Measurements from ENCODE around the gene ITGA6. TPM values are rescaled to one million over a fixed set of nuclear protein-coding genes. Genes with fewer than 3 reads are reported as not detected.

Gene ITGA6
- total RNA-seq, 1 donor from 2014 or later = 0.81 TPM

DNA sequence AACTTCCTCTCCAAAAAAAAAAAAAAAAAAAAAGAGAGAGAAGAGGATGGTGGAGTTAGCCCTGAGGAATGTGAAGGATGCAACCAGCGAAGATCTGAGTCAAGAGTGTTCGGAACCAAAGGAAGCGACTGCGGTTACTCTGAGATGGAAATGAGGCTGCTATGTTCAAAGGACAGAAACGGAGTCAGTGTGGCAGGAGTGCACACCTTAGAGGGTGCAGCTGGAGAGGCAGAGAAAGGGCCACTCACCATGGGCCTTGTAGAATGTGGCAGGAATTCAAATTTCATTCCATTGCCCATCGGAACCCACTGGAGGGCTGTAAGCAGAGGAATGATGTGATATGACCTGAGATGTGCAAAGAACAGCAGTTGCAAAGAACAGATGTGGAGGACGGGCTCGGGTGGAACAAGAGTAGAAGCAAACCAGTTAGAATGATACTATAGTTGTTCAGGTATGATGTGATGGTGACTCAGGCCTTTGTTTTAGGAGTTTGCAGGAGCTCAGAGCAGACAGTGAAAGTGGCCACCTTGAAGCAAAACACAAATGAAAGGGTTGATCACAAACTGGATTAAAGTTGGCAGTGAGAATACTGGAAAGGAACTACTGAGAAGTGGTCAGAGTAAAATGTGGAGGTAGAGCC is 22.6 kb downstream of the ITGA6 start:
- no peak for DNase-seq
- TF ChIP-seq, protein P1, sequence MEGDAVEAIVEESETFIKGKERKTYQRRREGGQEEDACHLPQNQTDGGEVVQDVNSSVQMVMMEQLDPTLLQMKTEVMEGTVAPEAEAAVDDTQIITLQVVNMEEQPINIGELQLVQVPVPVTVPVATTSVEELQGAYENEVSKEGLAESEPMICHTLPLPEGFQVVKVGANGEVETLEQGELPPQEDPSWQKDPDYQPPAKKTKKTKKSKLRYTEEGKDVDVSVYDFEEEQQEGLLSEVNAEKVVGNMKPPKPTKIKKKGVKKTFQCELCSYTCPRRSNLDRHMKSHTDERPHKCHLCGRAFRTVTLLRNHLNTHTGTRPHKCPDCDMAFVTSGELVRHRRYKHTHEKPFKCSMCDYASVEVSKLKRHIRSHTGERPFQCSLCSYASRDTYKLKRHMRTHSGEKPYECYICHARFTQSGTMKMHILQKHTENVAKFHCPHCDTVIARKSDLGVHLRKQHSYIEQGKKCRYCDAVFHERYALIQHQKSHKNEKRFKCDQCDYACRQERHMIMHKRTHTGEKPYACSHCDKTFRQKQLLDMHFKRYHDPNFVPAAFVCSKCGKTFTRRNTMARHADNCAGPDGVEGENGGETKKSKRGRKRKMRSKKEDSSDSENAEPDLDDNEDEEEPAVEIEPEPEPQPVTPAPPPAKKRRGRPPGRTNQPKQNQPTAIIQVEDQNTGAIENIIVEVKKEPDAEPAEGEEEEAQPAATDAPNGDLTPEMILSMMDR (IDR thresholded peaks at IDR 0.05; ENCODE audit: partially characterized antibody, unreplicated experiment) = no peak
- H3K4me1 Mint-ChIP-seq (ENCODE audit: low read depth, unreplicated experiment) = no peaks in the 10 kb centered on the region
- H3K27ac Mint-ChIP-seq (ENCODE audit: unreplicated experiment) = no peak overlapping the region
- H3K27me3 Mint-ChIP-seq (ENCODE audit: unreplicated experiment) = no peaks in the 10 kb centered on the region
- no peaks in the 10 kb centered on the region for H3K36me3 Mint-ChIP-seq (ENCODE audit: unreplicated experiment)
- no peak overlapping the region for H3K4me3 Mint-ChIP-seq (ENCODE audit: unreplicated experiment)
- H3K9me3 Mint-ChIP-seq (ENCODE audit: unreplicated experiment) = peaks cover 1% of the 10 kb centered on the region

DNA sequence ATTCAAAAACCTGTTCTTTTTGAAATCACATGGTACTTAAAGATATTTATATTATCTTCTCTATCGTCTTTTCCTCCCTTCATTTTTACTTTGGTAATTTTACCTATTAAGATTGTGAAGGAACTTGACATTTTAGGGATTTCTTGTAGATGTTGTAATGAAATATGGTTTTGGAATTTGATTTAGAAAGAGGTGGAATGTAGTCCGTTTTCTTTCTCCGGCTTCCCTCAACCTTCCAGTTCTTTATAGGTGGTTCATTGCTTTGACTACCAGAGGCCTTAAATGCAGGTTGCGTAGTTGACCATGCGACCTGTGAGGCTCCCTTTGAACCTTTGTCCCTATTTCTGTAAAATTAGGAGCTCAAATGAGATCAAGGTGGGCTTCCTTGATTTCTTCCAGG is 24.5 kb downstream of the ITGA6 start:
- TF ChIP-seq, protein P1 (IDR thresholded peaks at IDR 0.05; ENCODE audit: partially characterized antibody, unreplicated experiment) = no peak
- Mint-ChIP-seq H3K9me3 (ENCODE audit: unreplicated experiment) (peaks cover 1% of the 10 kb centered on the region), H3K4me1 (ENCODE audit: low read depth, unreplicated experiment) (no peaks in the 10 kb centered on the region), H3K27ac (ENCODE audit: unreplicated experiment) (no peak overlapping the region), H3K36me3 (ENCODE audit: unreplicated experiment) (no peaks in the 10 kb centered on the region), H3K27me3 (ENCODE audit: unreplicated experiment) (no peaks in the 10 kb centered on the region), H3K4me3 (ENCODE audit: unreplicated experiment) (no peak overlapping the region)
- no peak for DNase-seq

DNA sequence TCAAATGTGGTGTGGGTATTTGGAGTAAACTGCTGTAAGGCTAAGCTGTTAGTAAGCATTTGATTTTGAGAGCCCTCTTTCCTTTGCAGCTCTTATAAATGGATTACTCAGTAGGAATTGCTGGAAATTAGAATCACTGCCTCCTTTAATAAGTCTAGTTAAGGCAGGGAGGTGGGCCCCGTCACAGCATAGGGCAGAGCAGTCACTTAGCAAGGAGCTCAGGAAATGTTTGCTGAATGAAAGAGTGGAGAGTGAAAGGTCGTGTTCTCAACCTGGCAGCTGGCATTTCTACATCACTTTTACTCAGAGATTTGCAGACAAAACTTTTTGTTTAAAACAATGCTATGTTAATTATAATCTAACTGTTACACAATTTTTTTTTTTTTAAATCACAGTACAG is 25.5 kb downstream of the ITGA6 start:
- Mint-ChIP-seq H3K9me3 (ENCODE audit: unreplicated experiment) (peaks cover 1% of the 10 kb centered on the region), H3K36me3 (ENCODE audit: unreplicated experiment) (no peaks in the 10 kb centered on the region), H3K27ac (ENCODE audit: unreplicated experiment) (no peak overlapping the region), H3K27me3 (ENCODE audit: unreplicated experiment) (no peaks in the 10 kb centered on the region), H3K4me3 (ENCODE audit: unreplicated experiment) (no peak overlapping the region), H3K4me1 (ENCODE audit: low read depth, unreplicated experiment) (no peaks in the 10 kb centered on the region)
- DNase-seq = no peak
- TF ChIP-seq, protein P1 (IDR thresholded peaks at IDR 0.05; ENCODE audit: partially characterized antibody, unreplicated experiment) = no peak

DNA sequence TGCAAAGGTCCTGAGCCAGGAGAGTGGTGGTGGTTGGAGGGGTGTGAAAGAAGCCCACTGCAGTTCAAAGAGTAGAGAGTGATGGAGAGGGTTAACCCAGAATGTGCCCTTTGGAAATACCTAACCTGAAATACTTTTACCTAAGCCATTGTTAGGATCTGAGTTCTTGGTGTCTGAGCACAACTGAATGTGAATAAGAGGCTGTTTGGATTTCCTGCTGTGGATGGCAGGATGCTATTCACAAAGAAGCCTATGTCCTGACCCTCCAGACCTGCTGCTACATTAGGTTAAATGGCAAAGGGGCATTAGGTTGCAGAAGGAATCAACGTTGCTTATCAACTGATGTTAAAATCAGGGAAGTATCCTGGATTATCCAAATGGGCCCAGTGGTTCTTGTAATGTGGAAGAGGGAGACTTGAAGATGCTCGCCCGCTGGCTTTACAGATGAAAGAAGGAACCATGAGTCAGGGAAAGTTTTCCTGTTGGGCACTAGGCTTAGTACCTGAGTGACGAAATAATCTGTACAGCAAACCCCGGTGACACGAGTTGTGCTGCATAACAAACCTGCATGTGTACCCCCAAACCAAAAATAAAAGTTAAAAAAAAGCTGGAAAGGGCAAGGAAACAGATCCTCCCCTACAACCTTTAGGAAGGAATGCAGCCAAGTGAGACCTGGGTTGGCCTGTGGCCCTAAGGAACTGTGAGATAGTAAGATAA is 27.2 kb downstream of the ITGA6 start:
- H3K27ac Mint-ChIP-seq (ENCODE audit: unreplicated experiment) = no peak overlapping the region
- no peaks in the 10 kb centered on the region for H3K9me3 Mint-ChIP-seq (ENCODE audit: unreplicated experiment)
- H3K4me3 Mint-ChIP-seq (ENCODE audit: unreplicated experiment) = no peak overlapping the region
- TF ChIP-seq, protein P1 (IDR thresholded peaks at IDR 0.05; ENCODE audit: partially characterized antibody, unreplicated experiment) = no peak
- no peak for DNase-seq
- no peaks in the 10 kb centered on the region for H3K4me1 Mint-ChIP-seq (ENCODE audit: low read depth, unreplicated experiment)
- H3K27me3 Mint-ChIP-seq (ENCODE audit: unreplicated experiment) = no peaks in the 10 kb centered on the region
- no peaks in the 10 kb centered on the region for H3K36me3 Mint-ChIP-seq (ENCODE audit: unreplicated experiment)

DNA sequence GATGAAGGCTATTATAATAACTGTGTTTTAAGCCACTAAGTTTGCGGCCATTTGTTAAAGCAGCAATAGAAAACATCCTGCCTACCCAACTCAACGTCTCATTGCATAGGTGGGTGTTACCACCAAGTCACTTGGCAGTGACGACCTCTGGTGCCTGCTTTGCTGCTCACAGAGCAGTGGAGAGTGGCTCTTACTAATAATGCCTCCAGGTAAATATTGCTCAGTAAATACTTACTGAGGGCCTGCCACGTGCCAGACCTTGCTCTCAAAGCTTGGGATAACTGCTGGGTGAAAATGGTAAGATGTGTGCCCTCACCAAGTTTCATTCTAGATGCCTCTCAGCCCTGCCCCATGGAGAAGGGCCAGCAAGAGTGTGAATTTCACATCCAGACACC is 27.7 kb downstream of the ITGA6 start:
- H3K4me3 Mint-ChIP-seq (ENCODE audit: unreplicated experiment) = no peak overlapping the region
- H3K27ac Mint-ChIP-seq (ENCODE audit: unreplicated experiment) = no peak overlapping the region
- TF ChIP-seq, protein P1 (IDR thresholded peaks at IDR 0.05; ENCODE audit: partially characterized antibody, unreplicated experiment) = no peak
- no peaks in the 10 kb centered on the region for H3K9me3 Mint-ChIP-seq (ENCODE audit: unreplicated experiment)
- no peaks in the 10 kb centered on the region for H3K36me3 Mint-ChIP-seq (ENCODE audit: unreplicated experiment)
- H3K27me3 Mint-ChIP-seq (ENCODE audit: unreplicated experiment) = no peaks in the 10 kb centered on the region
- no peak for DNase-seq
- no peaks in the 10 kb centered on the region for H3K4me1 Mint-ChIP-seq (ENCODE audit: low read depth, unreplicated experiment)

Measured in glutamatergic neuron (in vitro differentiated cells).